GM12891 (cell line): ENCODE measurements around the gene PACSIN2.
"Not testable (repeated sequence)": the region's sequence is repeated elsewhere in the genome, so short reads cannot be mapped to it uniquely, and the experiment has no call there.

Experiments
- DNase-seq: peaks from one replicate; pipeline ENCODE4 v3.0.0; 2011; ENCODE audit warnings: low spot score; ENCODE audit not compliant: insufficient read length
- FAIRE-seq: peaks from 2 replicates; lab custom pipeline; 2011; peaks lifted over from hg19 to GRCh38; lab: Jason Lieb, UNC
- PAX5 ChIP-seq: IDR thresholded peaks from 2 replicates; pipeline ENCODE4 v1.6.1; 2011; ENCODE audit warnings: low read length, moderate library complexity, mild to moderate bottlenecking; ENCODE audit not compliant: insufficient read depth, severe bottlenecking
- POLR2A ChIP-seq: IDR thresholded peaks from 2 replicates; pipeline ENCODE4 v1.6.1; 2011; ENCODE audit warnings: low read depth, low read length, control low read depth
- POLR2AphosphoS5 ChIP-seq: IDR thresholded peaks from 2 replicates; pipeline ENCODE4 v1.6.1; 2011; ENCODE audit warnings: low read depth, low read length, control low read depth
- POU2F2 ChIP-seq: IDR thresholded peaks from 2 replicates; pipeline ENCODE4 v1.6.1; 2011; ENCODE audit warnings: low read depth, mild to moderate bottlenecking, control low read depth, low read length, moderate library complexity
- SPI1 ChIP-seq: IDR thresholded peaks from 2 replicates; pipeline ENCODE4 v1.6.1; 2011; ENCODE audit warnings: low read depth, low read length, control low read depth
- TAF1 ChIP-seq: IDR thresholded peaks from 2 replicates; pipeline ENCODE4 v1.6.1; 2011; ENCODE audit warnings: low read depth, low read length, control low read depth

PACSIN2 gene

DNA sequence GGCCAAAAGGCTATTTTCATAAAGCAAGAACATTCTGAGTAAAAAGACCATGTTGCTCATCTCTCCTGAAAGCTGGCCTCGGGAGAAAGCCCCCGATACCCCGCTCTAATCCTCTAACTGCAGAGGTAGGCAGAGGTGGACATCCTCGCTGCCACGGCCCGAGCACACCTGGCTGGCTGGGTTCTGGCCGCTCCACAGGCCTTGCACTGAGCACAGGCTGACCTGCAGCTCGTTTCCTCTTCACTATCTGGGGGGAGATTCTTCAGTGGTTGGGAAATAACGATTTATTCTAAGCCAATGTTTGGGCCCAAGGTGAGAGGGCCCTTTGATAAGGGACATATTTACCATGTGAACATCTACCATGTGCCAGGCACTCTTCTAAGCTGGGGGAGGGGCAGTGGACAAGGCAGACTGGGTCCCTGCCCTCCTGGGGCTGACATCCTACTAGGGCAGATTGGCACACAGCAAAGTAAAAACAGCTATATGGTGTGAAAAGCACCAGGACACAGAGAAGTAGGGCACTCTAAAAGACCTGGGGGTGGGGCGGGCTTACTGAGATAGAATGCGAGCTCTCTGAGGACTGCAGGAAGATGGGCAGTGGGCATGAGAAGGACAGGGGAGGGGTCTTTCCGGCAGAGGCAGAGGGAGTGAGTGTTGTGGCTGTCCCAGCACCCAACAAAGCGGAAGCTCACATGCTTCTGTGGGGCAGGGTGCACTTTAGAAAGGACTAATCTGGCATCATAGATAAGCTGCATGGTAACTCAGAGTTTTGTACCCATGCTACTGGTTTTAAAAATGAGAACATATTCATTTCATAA is 92.4 kb downstream of the PACSIN2 start:
- peak; percentile 81 for FAIRE-seq
- TF ChIP-seq POLR2A = no peak
- no peak for TF ChIP-seq PAX5
- no peak for TF ChIP-seq SPI1
- no peak for TF ChIP-seq POU2F2
- TF ChIP-seq TAF1 = no peak
- no peak for TF ChIP-seq POLR2AphosphoS5
- DNase-seq = no peak

- TF ChIP-seq TAF1 (no peak), POLR2AphosphoS5 (no peak), POLR2A (no peak), POU2F2 (no peak), SPI1 (no peak), PAX5 (no peak)
- FAIRE-seq (no peak), DNase-seq (no peak)
Observed at GRCh38 chr22:42920101-42920820, 94.7 kb downstream of the PACSIN2 start.

GRCh38 chr22:42919199-42919598 is 95.8 kb downstream of the PACSIN2 start:
- TF ChIP-seq POU2F2 = no peak
- TF ChIP-seq TAF1 = no peak
- TF ChIP-seq POLR2AphosphoS5 = no peak
- TF ChIP-seq PAX5 = no peak
- TF ChIP-seq SPI1 = no peak
- no peak for TF ChIP-seq POLR2A
- DNase-seq (no peak), FAIRE-seq (peak; percentile 67)

DNA sequence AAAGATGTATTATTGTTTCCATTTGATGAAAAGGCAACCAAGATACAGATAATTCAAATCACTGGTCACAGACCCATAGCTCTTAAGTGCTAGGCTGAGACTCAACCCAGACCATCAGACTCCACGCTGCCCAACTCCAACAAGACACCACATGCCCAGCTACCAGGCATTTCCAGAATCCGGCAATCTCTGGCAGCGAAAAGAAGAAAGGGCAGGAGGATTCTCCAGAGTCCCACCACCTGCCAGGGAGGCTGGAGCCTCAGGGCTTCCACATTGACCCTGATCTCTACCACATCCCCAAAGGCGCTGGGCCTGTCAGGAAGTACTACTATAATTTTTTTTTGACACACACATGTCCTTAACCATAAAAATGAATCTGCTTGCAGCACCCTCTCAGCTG is 96.4 kb downstream of the PACSIN2 start:
- no peak for FAIRE-seq
- no peak for TF ChIP-seq POLR2AphosphoS5
- TF ChIP-seq TAF1 = no peak
- TF ChIP-seq POLR2A = no peak
- TF ChIP-seq PAX5 = no peak
- no peak for TF ChIP-seq POU2F2
- no peak for TF ChIP-seq SPI1
- no peak for DNase-seq

DNA sequence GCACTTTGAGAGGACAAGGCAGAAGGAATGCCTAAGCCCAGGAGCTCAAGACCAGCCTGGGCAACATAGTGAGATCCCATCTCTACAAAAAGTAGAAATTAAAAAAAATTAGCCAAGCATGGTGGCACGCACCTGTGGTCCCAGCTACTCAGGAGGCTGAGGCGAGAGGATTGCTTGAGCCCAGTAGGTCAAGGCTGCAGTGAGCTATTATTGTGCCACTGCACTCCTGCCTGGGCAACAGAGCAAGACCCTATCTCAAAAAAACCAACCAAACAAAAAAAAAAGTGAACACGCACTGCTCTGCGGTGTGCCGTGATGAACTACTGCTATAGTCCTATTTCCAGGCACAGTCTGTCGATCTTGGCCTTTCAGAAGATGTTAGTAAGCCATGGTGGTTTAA is 97.6 kb downstream of the PACSIN2 start:
- FAIRE-seq, DNase-seq: not testable (repeated sequence)

- FAIRE-seq (no peak), DNase-seq (no peak)
- TF ChIP-seq POU2F2 (no peak), SPI1 (no peak), POLR2AphosphoS5 (no peak), PAX5 (no peak), TAF1 (no peak), POLR2A (no peak)
Observed at GRCh38 chr22:42915980-42916765, 98.8 kb downstream of the PACSIN2 start.

GRCh38 chr22:42914511-42915076 is 100.4 kb downstream of the PACSIN2 start:
- TF ChIP-seq SPI1 (no peak), PAX5 (no peak), POU2F2 (no peak), POLR2AphosphoS5 (no peak), POLR2A (no peak), TAF1 (no peak)
- FAIRE-seq (peak; percentile 69), DNase-seq (no peak)

DNA sequence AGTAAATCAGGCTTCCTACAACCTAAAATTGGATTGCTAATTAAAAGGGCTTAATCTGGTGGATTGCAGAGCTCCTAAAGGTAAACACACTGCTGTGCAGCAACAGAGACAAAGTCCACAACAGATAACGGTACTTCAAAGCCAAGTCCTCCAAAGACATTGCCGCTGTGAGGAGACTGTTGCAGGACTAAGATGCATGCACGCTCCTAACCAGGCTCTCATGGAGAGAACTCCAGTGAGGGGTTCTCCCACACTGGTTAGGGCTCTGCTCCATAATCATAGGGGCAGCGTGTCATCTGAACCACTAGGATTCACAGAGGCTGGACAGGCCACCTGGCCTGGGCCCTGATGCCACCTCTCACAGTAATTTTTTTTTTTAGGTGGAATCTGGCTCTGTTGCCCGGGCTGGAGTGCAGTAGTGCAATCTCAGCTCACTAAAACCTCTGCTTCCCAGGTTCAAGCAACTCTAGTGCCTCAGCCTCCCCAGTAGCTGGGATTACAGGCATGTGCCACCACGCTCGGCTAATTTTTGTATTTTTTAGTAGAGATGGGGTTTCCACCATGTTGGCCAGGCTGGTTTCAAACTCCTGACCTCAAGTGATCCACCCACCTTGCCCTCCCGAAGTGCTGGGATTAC is 101.0 kb downstream of the PACSIN2 start:
- no peak for FAIRE-seq
- no peak for DNase-seq
- no peak for TF ChIP-seq SPI1
- no peak for TF ChIP-seq POU2F2
- TF ChIP-seq POLR2AphosphoS5 = no peak
- TF ChIP-seq PAX5 = no peak
- TF ChIP-seq POLR2A = no peak
- TF ChIP-seq TAF1 = no peak

DNA sequence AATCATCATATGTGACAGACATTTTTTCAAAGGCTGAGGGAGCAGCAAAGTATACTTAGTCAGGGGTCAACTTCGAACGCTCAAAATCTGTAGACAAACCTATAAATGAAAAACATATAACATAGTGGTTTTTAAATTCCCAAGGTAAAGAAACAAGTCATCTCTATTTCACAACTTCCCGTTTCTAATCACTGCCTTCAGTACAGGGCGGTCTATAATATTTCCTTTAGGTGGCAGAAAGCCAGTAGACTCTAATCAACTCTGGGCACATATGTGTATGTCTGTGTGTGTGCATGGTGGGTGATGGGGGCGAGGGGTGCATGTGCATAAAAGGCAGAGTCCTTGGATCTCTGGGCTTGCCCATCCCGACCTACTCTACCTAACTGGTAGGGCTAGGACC is 102.9 kb downstream of the PACSIN2 start:
- no peak for DNase-seq

More for the DNA sequence above, 102.9 kb downstream of the PACSIN2 start:
- TF ChIP-seq TAF1 (no peak), SPI1 (no peak), POU2F2 (no peak), PAX5 (no peak), POLR2AphosphoS5 (no peak), POLR2A (no peak)
- peak; percentile 23 for FAIRE-seq
